Stimulated activated CD8-positive, alpha-beta memory T cell treated with anti-CD3 and anti-CD28 coated beads, Interleukin-4, amount 100 ng/mL, for 24 hours (primary cell): ENCODE results near the gene BMP10.

Experiments used
- DNase-seq: peaks from one replicate; pipeline ENCODE4 v3.0.0-alpha.2; 2020; ENCODE audit warnings: low read depth

The BMP10 gene

GRCh38 chr2:68889500-68889899 lies 18.3 kb upstream of the BMP10 start:
- DNase-seq, result no peak

GRCh38 chr2:68889021-68889420 lies 17.8 kb upstream of the BMP10 start:
- no peak for DNase-seq

GRCh38 chr2:68888038-68888704 lies 17.0 kb upstream of the BMP10 start:
- DNase-seq, result no peak

- no peak for DNase-seq
Measured at GRCh38 chr2:68885811-68886075, 14.5 kb upstream of the BMP10 start.

GRCh38 chr2:68885074-68885810 lies 14.0 kb upstream of the BMP10 start:
- DNase-seq, result no peak

GRCh38 chr2:68880213-68880612 lies 9.0 kb upstream of the BMP10 start:
- no peak for DNase-seq

GRCh38 chr2:68879296-68879695 lies 8.1 kb upstream of the BMP10 start:
- no peak for DNase-seq

- DNase-seq, result no peak
Measured at GRCh38 chr2:68878753-68879152, 7.6 kb upstream of the BMP10 start.

GRCh38 chr2:68878071-68878711 lies 7.0 kb upstream of the BMP10 start:
- DNase-seq, result no peak

- DNase-seq, result no peak
Measured at GRCh38 chr2:68877079-68877772, 6.0 kb upstream of the BMP10 start.

GRCh38 chr2:68870215-68870614 lies 982 bp downstream of the BMP10 start:
- DNase-seq, result no peak

GRCh38 chr2:68865108-68865507 lies 6.1 kb downstream of the BMP10 start:
- no peak for DNase-seq

GRCh38 chr2:68863996-68864395 lies 7.2 kb downstream of the BMP10 start:
- no peak for DNase-seq

- DNase-seq, result no peak
Measured at GRCh38 chr2:68862889-68863288, 8.3 kb downstream of the BMP10 start.

- no peak for DNase-seq
Measured at GRCh38 chr2:68861330-68861729, 9.9 kb downstream of the BMP10 start.

- DNase-seq, result no peak
Measured at GRCh38 chr2:68860111-68860510, 11.1 kb downstream of the BMP10 start.

- DNase-seq, result no peak
Measured at GRCh38 chr2:68857855-68858456, 13.2 kb downstream of the BMP10 start.

- DNase-seq, result no peak
Measured at GRCh38 chr2:68857202-68857845, 13.9 kb downstream of the BMP10 start.

- DNase-seq, result no peak
Measured at GRCh38 chr2:68855550-68855949, 15.6 kb downstream of the BMP10 start.

- DNase-seq, result no peak
Measured at GRCh38 chr2:68854476-68854875, 16.7 kb downstream of the BMP10 start.

- no peak for DNase-seq
Measured at GRCh38 chr2:68853915-68854314, 17.3 kb downstream of the BMP10 start.

GRCh38 chr2:68853035-68853434 lies 18.2 kb downstream of the BMP10 start:
- no peak for DNase-seq
